GM19193 (cell line): ENCODE results near the gene ESPN.
A peak's percentile ranks its signal among the peaks of the same experiment; 100 is the strongest.

Experiments
- POLR2A ChIP-seq: IDR thresholded peaks from 4 replicates; pipeline ENCODE4 v1.6.1; 2011; ENCODE audit not compliant: insufficient read depth, insufficient read length; ENCODE audit errors: extremely low read depth

The ESPN gene

GRCh38 chr1:6424619-6425593 lies at the start of gene ESPN:
TSS of gene ESPN (plus strand) at chr1:6424776. CDS start at chr1:6424956, 180 bp downstream.
- TF ChIP-seq POLR2A, result no peak

- TF ChIP-seq POLR2A, result no peak
Measured at GRCh38 chr1:6378096-6378746, 46.4 kb upstream of the ESPN start.

GRCh38 chr1:6380037-6380436 lies 44.5 kb upstream of the ESPN start:
- TF ChIP-seq POLR2A, result no peak

- TF ChIP-seq POLR2A, result no peak
Measured at GRCh38 chr1:6384135-6384534, 40.4 kb upstream of the ESPN start.

GRCh38 chr1:6384962-6385361 lies 39.6 kb upstream of the ESPN start:
- no peak for TF ChIP-seq POLR2A

- no peak for TF ChIP-seq POLR2A
Measured at GRCh38 chr1:6385488-6386191, 38.9 kb upstream of the ESPN start.

GRCh38 chr1:6386371-6386949 lies 38.1 kb upstream of the ESPN start:
- no peak for TF ChIP-seq POLR2A

- TF ChIP-seq POLR2A, result no peak
Measured at GRCh38 chr1:6389971-6390370, 34.6 kb upstream of the ESPN start.

- no peak for TF ChIP-seq POLR2A
Measured at GRCh38 chr1:6391951-6392808, 32.4 kb upstream of the ESPN start.

GRCh38 chr1:6392809-6393399 lies 31.7 kb upstream of the ESPN start:
- peak; percentile 81 for TF ChIP-seq POLR2A

- TF ChIP-seq POLR2A, result peak; percentile 49
Measured at GRCh38 chr1:6393400-6394187, 31.0 kb upstream of the ESPN start, which contains the start of gene ACOT7. TSS of gene ACOT7 (minus strand) at chr1:6393767. CDS start at chr1:6393399, 368 bp downstream.

- no peak for TF ChIP-seq POLR2A
Measured at GRCh38 chr1:6396998-6397397, 27.6 kb upstream of the ESPN start.

GRCh38 chr1:6397844-6398441 lies 26.6 kb upstream of the ESPN start:
- no peak for TF ChIP-seq POLR2A

GRCh38 chr1:6399294-6399693 lies 25.3 kb upstream of the ESPN start:
- TF ChIP-seq POLR2A, result no peak
